GM21786 (cell line): ENCODE results near the gene PDPK1.
A peak's percentile ranks its signal among the peaks of the same experiment; 100 is the strongest.

Source experiments
- ATAC-seq: cut with Tn5 transposase; IDR thresholded peaks from one replicate; pipeline ENCODE4 v1.9.1; 2021; ENCODE audit not compliant: unreplicated experiment

PDPK1 gene

GRCh38 chr16:2537451-2538379 lies at the start of gene PDPK1:
Gene PDPK1 (plus strand): TSS chr16:2538021. CDS start chr16:2538113, 92 bp downstream.
- ATAC-seq = peak; percentile 80

GRCh38 chr16:2489581-2489980 lies 48.2 kb upstream of the PDPK1 start:
- no peak for ATAC-seq

GRCh38 chr16:2490190-2491105 lies 47.4 kb upstream of the PDPK1 start:
- ATAC-seq = no peak

- no peak for ATAC-seq
These were observed 45.5 kb upstream of the PDPK1 start for GRCh38 chr16:2492292-2492691.

GRCh38 chr16:2493605-2494004 lies 44.2 kb upstream of the PDPK1 start:
- ATAC-seq = no peak

- no peak for ATAC-seq
These were observed 43.2 kb upstream of the PDPK1 start for GRCh38 chr16:2494616-2495015.

- no peak for ATAC-seq
These were observed 42.8 kb upstream of the PDPK1 start for GRCh38 chr16:2495041-2495440.

- no peak for ATAC-seq
These were observed 41.4 kb upstream of the PDPK1 start for GRCh38 chr16:2496223-2497115.

- ATAC-seq = no peak
These were observed 40.6 kb upstream of the PDPK1 start for GRCh38 chr16:2497116-2497630.

- no peak for ATAC-seq
These were observed 39.9 kb upstream of the PDPK1 start for GRCh38 chr16:2497695-2498484.

GRCh38 chr16:2498531-2499253 lies 39.1 kb upstream of the PDPK1 start:
- ATAC-seq = no peak

GRCh38 chr16:2499454-2499853 lies 38.4 kb upstream of the PDPK1 start:
- no peak for ATAC-seq

GRCh38 chr16:2499890-2500429 lies 37.9 kb upstream of the PDPK1 start:
- ATAC-seq = no peak

GRCh38 chr16:2500430-2500917 lies 37.3 kb upstream of the PDPK1 start:
- ATAC-seq = no peak

GRCh38 chr16:2500918-2501750 lies 36.7 kb upstream of the PDPK1 start:
- no peak for ATAC-seq

GRCh38 chr16:2501946-2502895 lies 35.6 kb upstream of the PDPK1 start:
- ATAC-seq = no peak

GRCh38 chr16:2505695-2506094 lies 32.1 kb upstream of the PDPK1 start:
- ATAC-seq = no peak
